NCI-H748 treated with DMSO at 0.1 percent for 48 hours (cell line): ENCODE data around the gene KRT35.

ENCODE experiments used
- DNase-seq: peaks from one replicate; lab custom pipeline; 2025; lab: John Stamatoyannopoulos, UW

KRT35 gene

GRCh38 chr17:41481036-41481435 lies at the start of gene KRT35:
Gene KRT35 (minus strand): TSS chr17:41481151. CDS start chr17:41481097, 54 bp downstream.
- DNase-seq: no peak

- DNase-seq: no peak
These were observed 49.4 kb upstream of the KRT35 start for GRCh38 chr17:41530062-41531048.

- DNase-seq: peak; percentile 59
These were observed 48.6 kb upstream of the KRT35 start for GRCh38 chr17:41529491-41529915.

- peak; percentile 59 for DNase-seq
These were observed 48.0 kb upstream of the KRT35 start for GRCh38 chr17:41528959-41529353.

- peak; percentile 60 for DNase-seq
These were observed 46.4 kb upstream of the KRT35 start for GRCh38 chr17:41527063-41528023.

- DNase-seq: no peak
These were observed 43.3 kb upstream of the KRT35 start for GRCh38 chr17:41524261-41524660.

GRCh38 chr17:41523787-41524186 lies 42.8 kb upstream of the KRT35 start:
- DNase-seq: no peak

- DNase-seq: no peak
These were observed 42.3 kb upstream of the KRT35 start for GRCh38 chr17:41523225-41523593.

- no peak for DNase-seq
These were observed 41.6 kb upstream of the KRT35 start for GRCh38 chr17:41522301-41523224.

GRCh38 chr17:41521574-41522261 lies 40.8 kb upstream of the KRT35 start:
- DNase-seq: no peak

GRCh38 chr17:41520821-41521521 lies 40.0 kb upstream of the KRT35 start:
- peak; percentile 92 for DNase-seq

GRCh38 chr17:41519501-41520224 lies 38.7 kb upstream of the KRT35 start:
- DNase-seq: peak; percentile 46

GRCh38 chr17:41518789-41519449 lies 38.0 kb upstream of the KRT35 start, which contains the start of gene KRT15:
Gene KRT15 (minus strand): TSS chr17:41518890. CDS start chr17:41518827, 63 bp downstream.
- DNase-seq: no peak

- no peak for DNase-seq
These were observed 37.1 kb upstream of the KRT35 start for GRCh38 chr17:41518031-41518430.

GRCh38 chr17:41516830-41517283 lies 35.9 kb upstream of the KRT35 start:
- no peak for DNase-seq

GRCh38 chr17:41516147-41516829 lies 35.3 kb upstream of the KRT35 start:
- DNase-seq: no peak

GRCh38 chr17:41513168-41513547 lies 32.2 kb upstream of the KRT35 start:
- peak; percentile 86 for DNase-seq

- DNase-seq: no peak
These were observed 31.7 kb upstream of the KRT35 start for GRCh38 chr17:41512546-41513167.
